IPS-20b (cell line): Measurements from ENCODE around the gene KNDC1.
"Not testable (repeated sequence)": the region's sequence is repeated elsewhere in the genome, so short reads cannot be mapped to it uniquely, and the experiment has no call there.

ENCODE experiments used
- H3K27ac ChIP-seq: one replicate; pipeline ENCODE4 v1.5.1; 2013; ENCODE audit warnings: low read length
- H3K27me3 ChIP-seq: 2 replicates; pipeline ENCODE4 v1.6.1; 2013; ENCODE audit warnings: mild to moderate bottlenecking, low read length, inconsistent platforms; ENCODE audit not compliant: insufficient read depth
- H3K36me3 ChIP-seq: 2 replicates; pipeline ENCODE4 v1.6.1; 2013; ENCODE audit warnings: low read depth, mild to moderate bottlenecking, inconsistent platforms, low read length, moderate library complexity; ENCODE audit not compliant: insufficient read depth
- H3K4me1 ChIP-seq: 2 replicates; pipeline ENCODE4 v1.6.1; 2013; ENCODE audit warnings: mild to moderate bottlenecking, control low read depth, inconsistent platforms, low read length, moderate library complexity; ENCODE audit not compliant: insufficient read depth
- H3K4me3 ChIP-seq: 2 replicates; pipeline ENCODE4 v1.5.1; 2013; ENCODE audit warnings: mild to moderate bottlenecking, low read length, inconsistent platforms
- H3K9ac ChIP-seq: 2 replicates; pipeline ENCODE4 v1.6.1; 2013; ENCODE audit warnings: low read depth, mild to moderate bottlenecking, inconsistent platforms, low read length, moderate library complexity
- H3K9me3 ChIP-seq: 2 replicates; pipeline ENCODE4 v1.6.1; 2013; ENCODE audit warnings: mild to moderate bottlenecking, low read depth, low read length, inconsistent platforms; ENCODE audit not compliant: insufficient read depth

The KNDC1 gene

DNA sequence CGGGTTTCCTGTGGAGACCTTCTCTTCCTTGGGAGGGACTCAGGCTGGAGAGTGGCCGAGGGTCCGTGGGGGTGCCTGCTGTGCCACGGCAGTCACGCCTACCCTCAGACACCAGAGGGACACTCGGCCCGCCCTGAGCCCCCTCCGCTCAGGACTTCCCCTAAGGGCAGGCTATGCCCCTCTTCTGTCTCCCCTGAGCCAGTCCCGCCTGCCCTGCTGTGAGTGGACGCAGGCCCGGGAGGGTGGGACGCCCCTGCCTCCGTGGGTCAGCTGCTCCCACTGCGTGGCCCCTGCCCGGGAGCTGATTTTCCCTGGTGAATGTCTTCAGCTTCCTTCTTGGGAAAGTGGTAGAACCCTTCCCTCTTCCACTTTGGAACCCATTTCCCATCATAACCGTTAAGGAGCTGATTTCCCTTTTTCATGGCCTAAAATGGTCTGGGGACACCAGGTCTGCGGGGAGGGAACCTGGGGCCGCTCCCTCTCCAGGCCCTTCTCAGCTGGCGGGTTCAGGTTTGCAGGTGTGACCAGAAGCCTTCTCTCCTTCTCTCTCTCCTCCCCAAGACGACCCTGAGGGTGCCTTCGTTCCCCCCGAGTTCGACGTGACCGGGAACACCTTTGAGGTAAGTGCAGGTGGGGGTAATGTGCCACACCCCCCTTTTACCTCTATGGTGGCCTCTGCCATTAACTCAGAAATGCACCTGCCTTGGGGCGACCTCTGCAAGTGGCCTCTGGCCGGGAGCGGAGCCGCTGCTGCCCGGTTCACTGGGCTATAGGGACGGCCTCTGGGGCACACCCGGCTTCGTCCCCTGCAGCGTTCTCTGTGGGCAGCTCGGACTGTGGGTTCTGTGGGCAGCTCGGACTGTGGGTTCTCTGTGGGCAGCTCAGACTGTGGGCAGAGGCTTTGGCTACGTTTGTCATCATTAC, 7.9 kb downstream of the KNDC1 start:
- no peak overlapping the region for H3K27ac ChIP-seq
- no peaks in the 10 kb centered on the region for H3K36me3 ChIP-seq
- H3K9me3 ChIP-seq = no peaks in the 10 kb centered on the region
- H3K27me3 ChIP-seq = no peaks in the 10 kb centered on the region
- H3K4me3 ChIP-seq = no peak overlapping the region
- no peaks in the 10 kb centered on the region for H3K4me1 ChIP-seq
- no peak overlapping the region for H3K9ac ChIP-seq

DNA sequence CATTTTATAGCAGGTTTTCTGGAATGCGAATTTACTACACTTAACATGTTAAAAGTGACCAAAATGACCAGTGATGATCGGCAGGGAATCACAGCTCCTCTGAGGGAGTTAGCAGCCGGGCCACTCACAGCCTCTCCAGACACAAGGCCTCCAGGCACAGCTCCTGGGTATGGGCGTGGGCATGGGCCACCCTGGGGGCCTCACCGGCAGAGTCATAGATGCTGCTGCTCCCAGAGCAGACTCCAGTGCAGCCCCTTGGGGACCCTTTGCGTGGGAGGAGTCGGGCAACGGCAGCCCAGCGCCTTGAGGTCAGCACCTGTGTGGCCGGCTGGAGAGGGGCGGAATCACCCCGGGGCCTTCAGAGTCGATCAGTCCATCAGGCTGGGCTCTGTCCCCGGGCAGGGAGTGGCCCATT, 8.6 kb downstream of the KNDC1 start:
- no peaks in the 10 kb centered on the region for H3K4me1 ChIP-seq
- H3K9me3 ChIP-seq = no peaks in the 10 kb centered on the region
- no peaks in the 10 kb centered on the region for H3K36me3 ChIP-seq
- H3K27ac ChIP-seq = no peak overlapping the region
- no peaks in the 10 kb centered on the region for H3K27me3 ChIP-seq
- no peak overlapping the region for H3K4me3 ChIP-seq
- no peak overlapping the region for H3K9ac ChIP-seq

DNA sequence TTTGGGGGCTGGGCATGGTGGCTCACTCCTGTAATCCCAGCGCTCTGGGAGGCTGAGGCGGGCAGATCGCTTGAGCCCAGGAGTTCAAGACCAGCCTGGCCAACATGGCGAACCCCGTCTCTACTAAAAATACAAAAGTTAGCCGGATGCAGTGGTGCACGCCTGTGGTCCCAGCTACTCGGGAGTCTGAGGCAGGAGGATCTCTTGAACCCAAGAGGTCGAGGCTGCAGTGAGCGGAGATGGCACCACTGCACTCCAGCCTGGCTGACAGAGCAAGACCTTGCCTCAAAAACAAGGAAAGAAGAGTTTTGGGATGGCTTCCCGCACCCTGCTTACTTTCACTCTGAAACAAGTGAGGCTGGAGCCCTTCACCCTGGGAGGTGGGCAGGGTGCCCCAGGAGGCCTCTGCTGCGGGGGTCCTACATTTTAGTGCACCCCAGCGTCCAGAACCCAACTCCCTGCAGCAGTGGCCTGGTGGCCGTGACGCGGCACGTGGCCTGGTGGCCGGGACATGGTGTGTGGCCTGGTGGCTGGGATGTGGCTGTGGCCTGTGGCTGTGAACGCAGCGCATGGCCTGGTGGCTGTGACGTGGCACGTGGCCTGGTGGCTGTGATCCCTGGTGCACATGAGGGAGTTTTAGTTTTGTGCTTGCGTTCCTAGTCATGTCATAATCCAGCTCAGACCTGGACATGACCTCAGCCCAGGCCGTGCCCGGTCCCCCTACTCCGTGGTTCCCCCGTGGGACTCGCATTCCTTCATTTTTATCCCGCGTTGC, 9.3 kb downstream of the KNDC1 start:
- no peaks in the 10 kb centered on the region for H3K27me3 ChIP-seq
- H3K9ac ChIP-seq = no peak overlapping the region
- H3K36me3 ChIP-seq = no peaks in the 10 kb centered on the region
- H3K9me3 ChIP-seq = no peaks in the 10 kb centered on the region
- H3K4me3 ChIP-seq = no peak overlapping the region
- H3K27ac ChIP-seq = no peak overlapping the region
- no peaks in the 10 kb centered on the region for H3K4me1 ChIP-seq

DNA sequence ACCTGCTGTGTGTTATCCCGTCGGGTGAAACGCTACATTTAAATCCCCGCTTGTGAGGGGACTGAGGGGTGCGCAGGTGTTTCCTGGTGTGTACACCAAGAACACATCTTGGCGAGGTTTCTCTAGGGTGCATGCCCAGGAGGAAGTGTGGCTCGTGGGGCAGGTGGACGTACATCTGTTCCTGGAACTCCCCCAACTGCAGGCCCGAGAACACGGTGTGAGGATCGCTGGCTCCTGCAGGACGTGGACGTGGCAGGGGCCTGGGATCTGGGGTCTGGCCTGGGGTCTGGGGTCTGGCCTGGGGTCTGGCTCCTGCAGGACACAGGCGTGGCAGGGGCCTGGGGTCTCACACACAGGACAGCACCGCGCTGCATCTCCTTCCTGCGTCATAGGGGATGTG, 10.1 kb downstream of the KNDC1 start:
- H3K27me3 ChIP-seq = no peaks in the 10 kb centered on the region
- no peaks in the 10 kb centered on the region for H3K4me1 ChIP-seq
- H3K9me3 ChIP-seq = no peaks in the 10 kb centered on the region

DNA sequence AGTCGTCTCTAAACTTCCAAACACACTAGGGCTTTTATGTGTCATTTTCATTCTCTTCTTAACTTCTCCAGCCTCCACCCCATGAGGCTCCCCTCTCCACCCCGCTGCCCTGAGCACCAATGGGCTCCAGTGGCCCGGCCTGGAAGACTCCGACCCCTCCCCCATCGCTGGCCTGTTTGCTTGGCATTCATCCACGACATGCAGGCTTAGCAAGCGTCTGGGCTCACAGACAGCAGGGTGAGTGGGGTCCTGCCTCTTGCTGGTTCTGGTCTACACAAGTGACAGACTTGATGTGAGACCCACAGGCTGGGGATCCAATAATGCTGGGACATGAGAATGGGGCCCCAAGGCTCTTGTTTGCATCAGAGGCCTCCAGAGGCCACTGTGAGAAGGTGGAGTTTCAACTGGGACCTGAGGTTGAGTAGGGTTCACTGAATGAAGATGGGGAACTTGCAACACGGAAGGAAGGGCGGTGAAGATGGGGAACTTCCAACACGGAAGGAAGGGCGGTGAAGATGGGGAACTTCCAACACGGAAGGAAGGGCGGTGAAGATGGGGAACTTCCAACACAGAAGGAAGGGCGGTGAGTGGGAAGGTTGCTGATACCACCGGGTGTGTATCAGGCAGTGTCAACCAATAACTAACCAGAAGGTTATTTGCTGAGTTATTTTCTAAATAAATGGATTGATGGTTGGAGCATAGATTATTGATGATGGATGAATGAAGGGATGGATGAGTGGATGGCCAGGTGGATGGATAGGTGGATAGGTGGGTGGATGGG, 14.0 kb downstream of the KNDC1 start:
- H3K9me3 ChIP-seq = peaks cover 12% of the 10 kb centered on the region
- H3K27me3 ChIP-seq = no peaks in the 10 kb centered on the region
- H3K4me3 ChIP-seq = no peak overlapping the region
- no peaks in the 10 kb centered on the region for H3K36me3 ChIP-seq
- H3K4me1 ChIP-seq = no peaks in the 10 kb centered on the region
- H3K27ac ChIP-seq = no peak overlapping the region
- no peak overlapping the region for H3K9ac ChIP-seq

More for the DNA sequence above, 10.1 kb downstream of the KNDC1 start:
- no peak overlapping the region for H3K4me3 ChIP-seq
- no peak overlapping the region for H3K27ac ChIP-seq
- H3K9ac ChIP-seq = no peak overlapping the region
- no peaks in the 10 kb centered on the region for H3K36me3 ChIP-seq

DNA sequence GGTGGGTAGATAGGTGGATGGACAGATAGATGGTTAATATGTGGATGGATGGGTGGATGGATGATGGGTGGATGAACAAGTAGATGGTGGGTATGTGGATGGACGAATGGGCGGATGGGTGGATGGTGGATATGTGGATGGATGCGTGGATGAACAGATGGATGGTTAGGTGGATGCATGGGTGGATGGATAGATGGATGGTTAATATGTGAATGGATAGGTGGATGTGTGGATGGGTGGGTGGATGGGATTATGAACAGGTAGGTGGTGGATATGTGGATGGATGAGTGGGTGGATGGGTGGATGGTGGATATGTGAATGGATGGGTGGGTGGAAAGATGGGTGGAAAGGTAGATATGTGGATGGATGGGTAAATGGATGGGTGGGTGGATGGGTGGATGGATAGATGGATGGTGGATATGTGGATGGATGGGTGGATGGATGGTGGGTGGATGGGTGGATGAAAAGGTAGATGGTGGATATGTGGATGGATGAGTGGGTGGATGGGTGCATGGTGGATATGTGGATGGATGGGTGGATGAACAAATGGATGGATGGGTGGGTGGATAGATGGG, 14.8 kb downstream of the KNDC1 start:
- Histone ChIP-seq H3K27ac (no peak overlapping the region), H3K4me1 (no peaks in the 10 kb centered on the region), H3K4me3 (no peak overlapping the region), H3K9me3 (peaks cover 12% of the 10 kb centered on the region), H3K27me3 (no peaks in the 10 kb centered on the region), H3K36me3 (no peaks in the 10 kb centered on the region), H3K9ac (no peak overlapping the region)

DNA sequence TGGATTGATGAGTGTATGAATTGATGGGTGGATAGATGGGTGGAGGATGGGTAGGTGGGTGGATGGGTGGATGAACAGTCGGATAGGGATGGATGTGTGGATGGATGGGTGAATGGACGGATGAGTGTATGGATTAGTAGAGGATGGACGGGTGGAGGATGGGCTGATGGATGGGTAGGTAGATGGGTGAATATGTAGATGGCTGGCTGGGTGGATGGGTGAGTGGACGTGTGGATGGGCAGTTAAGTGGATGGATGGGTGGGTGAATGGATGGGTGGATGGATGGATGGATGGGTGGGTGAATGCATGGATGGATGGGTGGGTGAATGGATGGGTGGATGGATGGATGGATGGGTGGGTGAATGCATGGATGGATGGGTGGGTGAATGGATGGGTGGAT, 15.6 kb downstream of the KNDC1 start:
- not testable (repeated sequence) for H3K9ac ChIP-seq

GRCh38 chr10:133176546-133176945, 16.5 kb downstream of the KNDC1 start:
- Histone ChIP-seq H3K9ac (no peak overlapping the region), H3K27me3 (no peaks in the 10 kb centered on the region), H3K9me3 (peaks cover 12% of the 10 kb centered on the region), H3K4me1 (no peaks in the 10 kb centered on the region), H3K4me3 (no peak overlapping the region), H3K27ac (no peak overlapping the region), H3K36me3 (no peaks in the 10 kb centered on the region)

More for the DNA sequence above, 15.6 kb downstream of the KNDC1 start:
- H3K4me3 ChIP-seq, H3K27ac ChIP-seq, H3K27me3 ChIP-seq, H3K36me3 ChIP-seq, H3K4me1 ChIP-seq: not testable (repeated sequence)
- H3K9me3 ChIP-seq = peaks cover 12% of the 10 kb centered on the region

- no peak overlapping the region for H3K4me3 ChIP-seq
- H3K27me3 ChIP-seq = no peaks in the 10 kb centered on the region
Observed at GRCh38 chr10:133177380-133178157, 17.6 kb downstream of the KNDC1 start.

GRCh38 chr10:133178357-133179127, 18.5 kb downstream of the KNDC1 start:
- Histone ChIP-seq H3K9ac (no peak overlapping the region), H3K36me3 (no peaks in the 10 kb centered on the region), H3K9me3 (peaks cover 12% of the 10 kb centered on the region), H3K4me1 (no peaks in the 10 kb centered on the region), H3K27ac (no peak overlapping the region), H3K4me3 (no peak overlapping the region), H3K27me3 (no peaks in the 10 kb centered on the region)

More at GRCh38 chr10:133177380-133178157, 17.6 kb downstream of the KNDC1 start:
- peaks cover 12% of the 10 kb centered on the region for H3K9me3 ChIP-seq
- no peaks in the 10 kb centered on the region for H3K36me3 ChIP-seq
- no peaks in the 10 kb centered on the region for H3K4me1 ChIP-seq
- no peak overlapping the region for H3K27ac ChIP-seq
- no peak overlapping the region for H3K9ac ChIP-seq
